GM12892 (cell line): Measurements from ENCODE around the gene EIF4A3.

Experiments
- POLR2A ChIP-seq: IDR thresholded peaks from 2 replicates; pipeline ENCODE4 v1.6.1; 2011; ENCODE audit warnings: low read depth, low read length, control low read depth
- POLR2AphosphoS5 ChIP-seq: IDR thresholded peaks from 2 replicates; pipeline ENCODE4 v1.6.1; 2011; ENCODE audit warnings: low read depth, low read length, control low read depth

DNA sequence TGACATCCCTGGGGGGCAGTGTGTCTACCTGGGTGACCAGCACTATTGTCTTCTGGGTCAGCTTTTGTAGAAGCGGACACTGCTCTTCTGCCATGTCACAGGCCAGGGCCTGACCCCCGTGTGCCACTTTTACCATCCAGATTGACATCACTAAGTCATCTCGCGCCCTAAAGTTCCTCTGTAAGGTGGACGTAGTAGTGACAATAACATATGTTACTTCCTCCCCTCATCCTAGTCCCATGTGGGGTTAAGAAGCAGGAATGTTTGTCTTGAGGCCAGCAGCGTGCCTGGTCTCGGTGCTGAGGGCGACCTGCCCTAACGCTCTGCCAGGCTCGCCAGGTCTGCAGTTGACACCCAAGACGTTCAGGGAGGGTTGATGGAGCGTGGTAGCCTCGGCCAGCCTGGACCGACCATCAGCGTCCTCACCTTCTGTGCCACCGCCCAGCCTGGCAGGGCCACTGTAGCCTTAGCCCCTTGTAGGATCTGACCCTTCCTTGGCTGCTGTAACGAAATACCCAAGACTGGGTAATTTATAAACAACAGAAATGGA, 24.8 kb downstream of the EIF4A3 start:
- TF ChIP-seq POLR2AphosphoS5, result no peak
- TF ChIP-seq POLR2A, result no peak
